BLaER1 treated with 17β-estradiol and CSF1 and Interleukin-3, amounts not matched to agents 10 nM and 100 nM (cell line): ENCODE measurements around the gene PRDM1.
A peak's percentile ranks its signal among the peaks of the same experiment; 100 is the strongest.

Source experiments
- H3K27ac ChIP-seq, 11 experiments: shearing (Covaris generic); formaldehyde crosslinking; 2 replicates each; pipeline ENCODE4 v1.8.1; 2022
- H3K27me3 ChIP-seq, 11 experiments: shearing (Covaris generic); formaldehyde crosslinking; 2 replicates each; pipeline ENCODE4 v1.8.1; 2022
- H3K36me3 ChIP-seq, 11 experiments: shearing (Covaris generic); formaldehyde crosslinking; 2 replicates each; pipeline ENCODE4 v1.8.1; 2022
- H3K4me1 ChIP-seq, 10 experiments: shearing (Covaris generic); formaldehyde crosslinking; 2 replicates each; pipeline ENCODE4 v1.8.1; 2022
- H3K4me2 ChIP-seq, 11 experiments: shearing (Covaris generic); formaldehyde crosslinking; 2 replicates each; pipeline ENCODE4 v1.8.1; 2022
- H3K4me3 ChIP-seq, 10 experiments: shearing (Covaris generic); formaldehyde crosslinking; 2 replicates each; pipeline ENCODE4 v1.8.1; 2022
- H3K9ac ChIP-seq, 11 experiments: shearing (Covaris generic); formaldehyde crosslinking; 2 replicates each; pipeline ENCODE4 v1.8.1; 2022
- H3K9me3 ChIP-seq, 11 experiments: shearing (Covaris generic); formaldehyde crosslinking; replicated peaks in 1 of 11; 2 replicates each; pipeline ENCODE4 v1.8.1; 2022
- H4K20me1 ChIP-seq, 11 experiments: shearing (Covaris generic); formaldehyde crosslinking; 2 replicates each; pipeline ENCODE4 v1.8.1; 2022
- Cebpa-rat ChIP-seq, 11 experiments: shearing (Covaris generic); IDR thresholded peaks; 2 replicates each; pipeline ENCODE4 v1.8.1; 2022

PRDM1 gene

GRCh38 chr6:106119546-106119945, 33.4 kb downstream of the PRDM1 start:
- peak overlapping the region in 7 of 11 experiments; percentile 5 to 43 (median 26); a peak in 8 of 22 replicates for H3K27ac ChIP-seq
- peak overlapping the region; percentile 26 to 69 (median 45) for H3K4me2 ChIP-seq

GRCh38 chr6:106120006-106120405, 33.9 kb downstream of the PRDM1 start:
- Histone ChIP-seq H3K9ac (no peak overlapping the region), H3K4me2 (peak overlapping the region; percentile 26 to 69 (median 45); a peak in 19 of 22 replicates), H3K4me3 (no peak overlapping the region), H3K27ac (peak overlapping the region in 7 of 11 experiments; percentile 5 to 43 (median 26); a peak in 7 of 22 replicates), H3K9me3 (no peaks in the 10 kb centered on the region; a peak in 1 of 22 replicates), H3K27me3 (no peaks in the 10 kb centered on the region), H3K36me3 (no peaks in the 10 kb centered on the region), H3K4me1 (peaks cover 72 to 89% (median 83%) of the 10 kb centered on the region in 10 experiments), H4K20me1 (no peaks in the 10 kb centered on the region)
- no peak for TF ChIP-seq Cebpa-rat (IDR thresholded peaks at IDR 0.05)

More at GRCh38 chr6:106119546-106119945, 33.4 kb downstream of the PRDM1 start:
- no peak for TF ChIP-seq Cebpa-rat (IDR thresholded peaks at IDR 0.05)
- Histone ChIP-seq H3K9ac (no peak overlapping the region), H3K4me3 (no peak overlapping the region), H3K36me3 (no peaks in the 10 kb centered on the region), H3K4me1 (peaks cover 72 to 89% (median 82%) of the 10 kb centered on the region in 10 experiments), H3K9me3 (no peaks in the 10 kb centered on the region; a peak in 1 of 22 replicates), H3K27me3 (no peaks in the 10 kb centered on the region), H4K20me1 (no peaks in the 10 kb centered on the region)

- peaks cover 72 to 89% (median 83%) of the 10 kb centered on the region in 10 experiments for H3K4me1 ChIP-seq
- H3K4me3 ChIP-seq: no peak overlapping the region
Observed at GRCh38 chr6:106120406-106120805, 34.3 kb downstream of the PRDM1 start.

GRCh38 chr6:106122306-106122918, 36.3 kb downstream of the PRDM1 start:
- Histone ChIP-seq H3K9me3 (no peaks in the 10 kb centered on the region; a peak in 1 of 22 replicates), H3K4me2 (peak overlapping the region in 10 of 11 experiments; percentile 26 to 96 (median 85); a peak in 16 of 22 replicates), H3K4me3 (no peak overlapping the region), H3K27me3 (no peaks in the 10 kb centered on the region), H4K20me1 (no peaks in the 10 kb centered on the region), H3K36me3 (no peaks in the 10 kb centered on the region), H3K9ac (no peak overlapping the region), H3K4me1 (peaks cover 72 to 83% (median 79%) of the 10 kb centered on the region in 10 experiments), H3K27ac (peak overlapping the region in 6 of 11 experiments; percentile 3 to 85 (median 68); a peak in 8 of 22 replicates)
- TF ChIP-seq Cebpa-rat (IDR thresholded peaks at IDR 0.05): no peak

More at GRCh38 chr6:106120406-106120805, 34.3 kb downstream of the PRDM1 start:
- H3K9me3 ChIP-seq: no peaks in the 10 kb centered on the region; a peak in 1 of 22 replicates
- H3K27ac ChIP-seq: peak overlapping the region in 2 of 11 experiments; percentile 18 to 43; a peak in 2 of 22 replicates
- H3K9ac ChIP-seq: no peak overlapping the region
- H4K20me1 ChIP-seq: no peaks in the 10 kb centered on the region
- H3K4me2 ChIP-seq: peak overlapping the region; percentile 26 to 69 (median 45); a peak in 16 of 22 replicates
- H3K27me3 ChIP-seq: no peaks in the 10 kb centered on the region
- TF ChIP-seq Cebpa-rat (IDR thresholded peaks at IDR 0.05): no peak
- no peaks in the 10 kb centered on the region for H3K36me3 ChIP-seq

- H4K20me1 ChIP-seq: no peaks in the 10 kb centered on the region
- peaks cover 66 to 77% (median 72%) of the 10 kb centered on the region in 10 experiments for H3K4me1 ChIP-seq
Observed at GRCh38 chr6:106122938-106123656, 37.0 kb downstream of the PRDM1 start.

GRCh38 chr6:106124015-106124414, 37.9 kb downstream of the PRDM1 start:
- no peak for TF ChIP-seq Cebpa-rat (IDR thresholded peaks at IDR 0.05)
- Histone ChIP-seq H3K27me3 (no peaks in the 10 kb centered on the region), H3K4me1 (peaks cover 57 to 67% (median 63%) of the 10 kb centered on the region in 10 experiments), H3K27ac (peak overlapping the region in 9 of 11 experiments; percentile 66 to 85 (median 79); a peak in 17 of 22 replicates), H4K20me1 (no peaks in the 10 kb centered on the region), H3K9me3 (no peaks in the 10 kb centered on the region), H3K9ac (peak overlapping the region in 7 of 11 experiments; percentile 46 to 77 (median 67); a peak in 12 of 22 replicates), H3K36me3 (no peaks in the 10 kb centered on the region), H3K4me2 (peak overlapping the region; percentile 76 to 96 (median 87)), H3K4me3 (peak overlapping the region in 9 of 10 experiments; percentile 4 to 54 (median 41); a peak in 15 of 20 replicates)

More at GRCh38 chr6:106122938-106123656, 37.0 kb downstream of the PRDM1 start:
- peak overlapping the region in 8 of 11 experiments; percentile 1 to 85 (median 76); a peak in 12 of 22 replicates for H3K27ac ChIP-seq
- H3K9me3 ChIP-seq: no peaks in the 10 kb centered on the region; a peak in 1 of 22 replicates
- no peak overlapping the region for H3K9ac ChIP-seq
- H3K4me3 ChIP-seq: peak overlapping the region in 1 of 10 experiments; percentile 19; a peak in 1 of 20 replicates
- peak overlapping the region; percentile 12 to 96 (median 86); a peak in 21 of 22 replicates for H3K4me2 ChIP-seq
- H3K36me3 ChIP-seq: no peaks in the 10 kb centered on the region
- TF ChIP-seq Cebpa-rat (IDR thresholded peaks at IDR 0.05): peak in 3 of 11 experiments; percentile 48 to 67 (median 48); a peak in 5 of 22 replicates
- no peaks in the 10 kb centered on the region for H3K27me3 ChIP-seq

- peak overlapping the region; percentile 76 to 96 (median 87) for H3K4me2 ChIP-seq
- TF ChIP-seq Cebpa-rat (IDR thresholded peaks at IDR 0.05): no peak
- peak overlapping the region in 10 of 11 experiments; percentile 46 to 85 (median 76); a peak in 20 of 22 replicates for H3K27ac ChIP-seq
- no peaks in the 10 kb centered on the region for H3K9me3 ChIP-seq
- no peaks in the 10 kb centered on the region for H3K27me3 ChIP-seq
- H3K9ac ChIP-seq: peak overlapping the region; percentile 38 to 77 (median 59); a peak in 18 of 22 replicates
- peaks cover 50 to 67% (median 58%) of the 10 kb centered on the region in 10 experiments for H3K4me1 ChIP-seq
- H4K20me1 ChIP-seq: no peaks in the 10 kb centered on the region
- H3K36me3 ChIP-seq: no peaks in the 10 kb centered on the region
- H3K4me3 ChIP-seq: peak overlapping the region; percentile 4 to 54 (median 39); a peak in 17 of 20 replicates
Observed at GRCh38 chr6:106124437-106125430, 38.6 kb downstream of the PRDM1 start.

- Histone ChIP-seq H3K9me3 (no peaks in the 10 kb centered on the region), H3K4me3 (no peak overlapping the region), H3K4me2 (peak overlapping the region; percentile 76 to 96 (median 87)), H3K27me3 (no peaks in the 10 kb centered on the region), H3K9ac (peak overlapping the region in 1 of 11 experiments; percentile 73; a peak in 2 of 22 replicates), H4K20me1 (no peaks in the 10 kb centered on the region), H3K36me3 (no peaks in the 10 kb centered on the region), H3K4me1 (peaks cover 43 to 66% (median 49%) of the 10 kb centered on the region in 10 experiments), H3K27ac (peak overlapping the region in 9 of 11 experiments; percentile 66 to 85 (median 79); a peak in 17 of 22 replicates)
- no peak for TF ChIP-seq Cebpa-rat (IDR thresholded peaks at IDR 0.05)
Observed at GRCh38 chr6:106125925-106126435, 39.8 kb downstream of the PRDM1 start.
